Ovary (tissue), 9 donors: ENCODE results near the gene ITIH1. TPM values are rescaled to one million over a fixed set of nuclear protein-coding genes. Genes with fewer than 3 reads are reported as not detected.
"Not testable (repeated sequence)": the region's sequence is repeated elsewhere in the genome, so short reads cannot be mapped to it uniquely, and the experiment has no call there.

Experiments used
- DNase-seq, 5 donors: peaks; one replicate each; pipeline ENCODE4 v3.0.0-alpha.2; 2019 to 2020
- H3K27ac ChIP-seq, 2 donors: fragments of 200-600 bp; one replicate each; pipeline versions ENCODE4 v1.5.1 to v1.8.0; 2019 to 2022
- H3K27me3 ChIP-seq: fragments of 200-600 bp; one replicate; pipeline ENCODE4 v1.8.0; 2022
- H3K36me3 ChIP-seq: fragments of 200-600 bp; sonication (generic); one replicate; pipeline ENCODE4 v1.5.1; 2019
- H3K4me1 ChIP-seq: one replicate; pipeline ENCODE4 v1.8.1; 2013; ENCODE audit warnings: mild to moderate bottlenecking, moderate library complexity; ENCODE audit not compliant: insufficient read depth
- H3K4me3 ChIP-seq: fragments of 200-600 bp; sonication (generic); one replicate; pipeline ENCODE4 v1.5.1; 2017
- H3K9me3 ChIP-seq, 2 donors: fragments of 200-600 bp in 1 of 2; sonication (generic) in 1 of 2; one replicate each; pipeline versions ENCODE4 v1.5.1 to v1.8.1; 2013 to 2019; ENCODE audit warnings: mild to moderate bottlenecking in 1 of 2, moderate library complexity in 1 of 2
- CTCF ChIP-seq, 3 donors: fragments of 450-650 bp in 2 of 3; fragments of 200-600 bp in 1 of 3; IDR thresholded peaks; one replicate each; pipeline versions ENCODE4 v1.5.1 to v1.8.0; 2016 to 2022; ENCODE audit warnings: antibody characterized with exemption in 3 of 3, mild to moderate bottlenecking in 1 of 3
- EP300 ChIP-seq: sonication (generic); formaldehyde crosslinking; IDR thresholded peaks from one replicate; pipeline ENCODE4 v1.6.1; 2017; ENCODE audit warnings: antibody characterized with exemption
- POLR2A ChIP-seq: fragments of 450-650 bp; IDR thresholded peaks from one replicate; pipeline ENCODE4 v1.6.1; 2017; ENCODE audit warnings: antibody characterized with exemption, mild to moderate bottlenecking, moderate library complexity
- WGBS, 3 donors: extraction: QIAGEN DNeasy Blood & Tissue Kit in 1 of 3; methylation state at CpG; one replicate each; pipeline versions ENCODE4 v1.1.5 to v1.1.7; 2013 to 2017; 5-methylcytosine and 5-hydroxymethylcytosine counted together
- intact Hi-C, 4 donors: fragments of 100-400 bp; cut with DNase I; formaldehyde crosslinking; loops; one replicate each; pipeline versions ENCODE4 v1.11.0 to v1.15.1; 2022 to 2023
- polyA plus RNA-seq, 2 donors: library from polyadenylated mRNA; stranded (reverse); fragments of 200-250 nt in 1 of 2; fragments of 350-450 nt in 1 of 2; fragmentation: Illumina TruSeq in 1 of 2; extraction: RNeasy Lipid Tissue Mini Kit (QIAGEN cat#74804) in 1 of 2; gene quantifications; one replicate each; pipeline ENCODE4 v1.2.3, GENCODE V29; 2013 to 2014
- total RNA-seq, 7 donors: library from RNA; depleted of rRNA in 2 of 7; stranded (reverse); fragments of >200 nt in 2 of 7; fragmentation: NEBNext Ultra II Directional in 3 of 7; extraction: Animal tissue kit (Norgen Biotek cat#: 25700) in 3 of 7; gene quantifications; one replicate each; pipeline versions ENCODE4 v1.1.0 to v1.2.4, GENCODE V29; 2016 to 2023
- donor health status: DM: no; HTN: no; CAD: no; lungs with moderate emphysema.
- donor health status: DM: no; HTN: no; CAD: no.
- donor health status: Bipolar disorder and iron deficiency.
- donor health status: DM: yes; HTN: yes; CAD: no.
- donor health status: DM: no; HTN: no; CAD: no.
- donor health status: DM: yes; HTN: yes; CAD: no.

Gene ITIH1
- total and polyA plus RNA-seq, 9 donors, result 0.42 to 0.79 (median 0.49) TPM; not detected in 5

GRCh38 chr3:52774901-52775864, 2.2 kb upstream of the ITIH1 start:
- no peaks in the 10 kb centered on the region for H3K4me1 ChIP-seq
- WGBS, 3 donors, result 39 to 52% (median 48%) methylated on average over 6 of the region's 6 CpGs
- no peak for TF ChIP-seq CTCF (IDR thresholded peaks at IDR 0.05)
- DNase-seq, result peak in 2 of 5 donors; percentile 10 to 23
- H3K36me3 ChIP-seq, result no peaks in the 10 kb centered on the region
- no peaks in the 10 kb centered on the region for H3K9me3 ChIP-seq
- H3K27ac ChIP-seq, result no peak overlapping the region
- intact Hi-C loops, result no loop called here
- H3K4me3 ChIP-seq, result no peak overlapping the region
- no peaks in the 10 kb centered on the region for H3K27me3 ChIP-seq

GRCh38 chr3:52775877-52776276, 1.5 kb upstream of the ITIH1 start:
- intact Hi-C loops, result no loop called here
- no peaks in the 10 kb centered on the region for H3K27me3 ChIP-seq
- no peaks in the 10 kb centered on the region for H3K9me3 ChIP-seq
- peak in 1 of 5 donors; percentile 8 for DNase-seq
- no peak overlapping the region for H3K27ac ChIP-seq
- no peaks in the 10 kb centered on the region for H3K36me3 ChIP-seq
- H3K4me3 ChIP-seq, result no peak overlapping the region
- no peaks in the 10 kb centered on the region for H3K4me1 ChIP-seq
- TF ChIP-seq CTCF (IDR thresholded peaks at IDR 0.05), result no peak
- TF ChIP-seq EP300, result no peak
- no peak for TF ChIP-seq POLR2A
- 55 to 61% (median 59%) methylated on average over 8 of the region's 8 CpGs for WGBS, 3 donors

- DNase-seq, result peak in 1 of 5 donors; percentile 16
- H3K27me3 ChIP-seq, H3K27ac ChIP-seq, H3K4me3 ChIP-seq, H3K9me3 ChIP-seq, H3K4me1 ChIP-seq, H3K36me3 ChIP-seq, intact Hi-C loops: not testable (repeated sequence)
- WGBS, 3 donors, result 75 to 80% (median 76%) methylated on average over 6 of the region's 6 CpGs
Measured at GRCh38 chr3:52776486-52776885, 913 bp upstream of the ITIH1 start.

- WGBS, 3 donors, result 80 to 87% (median 80%) methylated on average over 17 of the region's 17 CpGs
- TF ChIP-seq CTCF (IDR thresholded peaks at IDR 0.05), result no peak
- no peak for TF ChIP-seq POLR2A
- TF ChIP-seq EP300, result no peak
- Histone ChIP-seq H3K36me3 (no peaks in the 10 kb centered on the region), H3K9me3 (no peaks in the 10 kb centered on the region), H3K27me3 (no peaks in the 10 kb centered on the region), H3K4me1 (no peaks in the 10 kb centered on the region), H3K4me3 (no peak overlapping the region), H3K27ac (no peak overlapping the region)
- intact Hi-C loops, result no loop called here
- DNase-seq, result peak in 3 of 5 donors; percentile 9 to 24 (median 13)
Measured at GRCh38 chr3:52777959-52778805, 783 bp downstream of the ITIH1 start.
